NCI-H510A (cell line): ENCODE results near the gene SPARCL1.

Experiments
- DNase-seq: peaks from one replicate; lab custom pipeline; 2025; lab: John Stamatoyannopoulos, UW

The SPARCL1 gene

DNA sequence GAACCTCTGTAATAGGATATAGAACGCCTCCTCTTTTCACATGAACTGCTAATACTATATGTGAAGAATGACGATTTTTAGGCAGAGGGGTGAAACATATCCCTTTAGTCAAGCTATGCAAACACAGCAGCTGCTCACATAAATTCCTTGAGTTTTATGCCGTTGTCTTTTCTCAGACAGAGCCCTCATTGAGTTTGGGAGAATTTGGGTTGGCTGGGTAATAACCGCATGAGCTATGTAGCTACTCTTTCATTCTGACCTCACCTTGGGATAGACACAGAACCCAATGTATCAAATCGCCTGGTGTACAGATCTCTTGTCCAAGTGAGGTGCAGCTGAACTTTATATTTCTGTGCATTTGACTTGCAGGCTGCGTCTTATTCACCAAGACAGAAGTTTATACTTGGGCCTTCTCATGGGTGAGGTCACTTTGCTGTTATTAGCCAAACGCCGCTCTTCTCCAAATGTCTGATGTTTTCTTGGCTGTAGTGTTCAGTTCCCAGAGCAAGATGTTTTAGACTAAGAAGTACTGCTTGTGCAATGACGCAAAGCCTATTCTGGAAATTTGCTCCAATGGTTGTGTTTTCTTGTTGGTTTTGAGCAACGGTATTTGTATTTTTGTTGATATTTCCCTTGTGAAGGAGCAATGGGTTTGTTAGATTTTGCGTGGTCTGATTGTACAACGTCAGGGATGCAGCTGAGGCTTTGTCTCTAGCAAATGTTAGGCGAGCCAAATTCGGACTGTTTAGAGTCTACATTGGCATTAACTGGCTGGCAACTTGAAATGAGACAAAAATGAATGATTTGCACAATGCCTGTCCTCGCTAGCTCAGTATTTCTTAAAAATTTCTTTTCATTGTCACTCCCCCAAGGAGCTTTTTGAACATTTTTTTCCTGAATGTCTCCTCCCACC is 11.2 kb upstream of the SPARCL1 start:
- DNase-seq, result no peak

DNA sequence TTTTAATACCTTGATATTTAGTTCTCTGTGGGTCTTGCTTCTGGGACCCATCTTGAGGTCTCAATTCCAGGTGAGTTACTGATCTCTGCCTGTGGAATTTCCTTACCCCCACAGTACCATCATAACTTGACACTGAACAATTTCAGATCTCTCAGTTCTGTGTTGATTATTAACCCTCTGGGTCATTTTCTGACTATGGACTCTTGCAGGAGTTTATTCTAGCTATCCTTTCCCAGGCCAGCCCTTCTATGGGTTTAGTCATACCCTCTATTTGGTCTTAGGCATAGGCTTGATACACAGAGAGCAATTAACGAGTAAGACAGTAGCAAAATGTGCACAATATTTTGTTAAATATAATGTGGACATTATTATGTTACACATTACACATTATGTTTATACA is 3.7 kb upstream of the SPARCL1 start:
- no peak for DNase-seq

DNA sequence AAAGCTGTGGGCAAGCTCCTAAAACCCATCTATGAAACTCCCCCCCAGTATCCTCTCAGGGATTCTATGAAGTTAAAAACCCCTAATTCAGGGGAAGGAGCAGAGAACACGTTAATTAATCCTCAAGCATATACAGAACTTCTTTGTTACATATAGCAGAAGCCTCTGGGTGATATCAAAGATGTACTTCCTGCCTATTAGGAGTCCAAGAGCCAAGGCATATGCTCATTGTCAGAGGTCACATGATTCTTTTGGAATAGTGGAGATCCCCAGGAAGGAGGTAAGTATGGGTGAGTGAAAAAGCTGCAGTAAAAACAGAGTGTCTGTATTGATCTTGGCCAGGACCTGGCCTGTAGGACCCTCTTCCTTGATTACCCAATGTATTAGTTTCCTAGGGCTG is 2.9 kb upstream of the SPARCL1 start:
- no peak for DNase-seq

DNA sequence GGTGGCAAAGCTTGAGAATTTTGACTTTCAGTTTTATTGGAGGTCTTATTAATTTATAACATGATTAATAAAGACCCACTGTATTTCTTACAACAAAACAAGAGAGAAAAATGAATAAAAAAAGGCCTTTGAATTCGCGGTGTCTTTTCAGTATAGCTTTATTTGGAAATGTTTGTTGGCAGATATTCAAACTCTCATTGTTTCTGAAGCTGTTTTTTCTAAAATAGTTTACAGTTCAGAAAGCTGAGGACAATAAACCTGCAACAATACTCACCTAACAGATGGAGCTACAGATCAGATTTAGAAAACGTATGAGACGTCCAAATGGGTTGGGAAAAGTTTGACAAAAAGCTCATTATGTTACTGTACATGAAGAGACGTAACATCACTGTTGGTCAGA is 2.4 kb upstream of the SPARCL1 start:
- DNase-seq, result no peak

DNA sequence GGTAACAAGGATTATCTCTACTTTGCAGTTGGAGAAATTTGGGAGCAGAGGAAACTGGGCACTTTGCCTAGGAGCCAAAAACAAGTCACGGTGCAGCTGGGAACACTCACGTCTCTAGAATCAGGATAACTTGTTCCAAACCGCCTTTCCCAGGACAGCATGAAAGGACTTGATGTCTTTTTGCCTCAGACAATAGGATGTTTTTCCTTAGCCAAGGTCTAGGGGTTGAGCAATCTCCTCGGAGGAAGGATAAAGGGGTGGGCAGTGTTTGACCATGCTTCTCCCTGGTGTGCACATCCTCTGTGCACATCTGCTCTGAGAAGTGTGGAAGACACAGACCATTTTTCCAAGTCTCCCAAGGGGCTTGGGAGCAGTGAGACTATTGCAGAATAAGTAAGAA is 1.7 kb upstream of the SPARCL1 start:
- no peak for DNase-seq

DNA sequence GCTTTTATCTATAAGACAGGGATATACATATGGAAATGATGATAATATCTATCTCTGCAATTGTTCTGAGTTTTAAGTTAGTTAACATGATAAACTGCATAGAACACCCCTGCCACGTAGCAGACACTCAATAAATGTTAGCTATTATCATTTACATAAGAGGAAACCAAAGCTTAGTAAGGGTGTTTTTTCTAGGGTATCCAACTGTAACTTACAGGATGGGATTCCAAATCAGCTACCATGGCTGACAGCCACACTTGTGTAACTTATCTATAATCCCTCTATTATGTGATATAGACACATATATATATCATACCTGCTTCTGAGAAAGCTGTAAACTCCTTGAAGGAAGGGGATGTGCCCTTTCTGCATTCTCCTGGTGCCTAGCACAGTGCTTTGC is 1.1 kb upstream of the SPARCL1 start:
- no peak for DNase-seq

DNA sequence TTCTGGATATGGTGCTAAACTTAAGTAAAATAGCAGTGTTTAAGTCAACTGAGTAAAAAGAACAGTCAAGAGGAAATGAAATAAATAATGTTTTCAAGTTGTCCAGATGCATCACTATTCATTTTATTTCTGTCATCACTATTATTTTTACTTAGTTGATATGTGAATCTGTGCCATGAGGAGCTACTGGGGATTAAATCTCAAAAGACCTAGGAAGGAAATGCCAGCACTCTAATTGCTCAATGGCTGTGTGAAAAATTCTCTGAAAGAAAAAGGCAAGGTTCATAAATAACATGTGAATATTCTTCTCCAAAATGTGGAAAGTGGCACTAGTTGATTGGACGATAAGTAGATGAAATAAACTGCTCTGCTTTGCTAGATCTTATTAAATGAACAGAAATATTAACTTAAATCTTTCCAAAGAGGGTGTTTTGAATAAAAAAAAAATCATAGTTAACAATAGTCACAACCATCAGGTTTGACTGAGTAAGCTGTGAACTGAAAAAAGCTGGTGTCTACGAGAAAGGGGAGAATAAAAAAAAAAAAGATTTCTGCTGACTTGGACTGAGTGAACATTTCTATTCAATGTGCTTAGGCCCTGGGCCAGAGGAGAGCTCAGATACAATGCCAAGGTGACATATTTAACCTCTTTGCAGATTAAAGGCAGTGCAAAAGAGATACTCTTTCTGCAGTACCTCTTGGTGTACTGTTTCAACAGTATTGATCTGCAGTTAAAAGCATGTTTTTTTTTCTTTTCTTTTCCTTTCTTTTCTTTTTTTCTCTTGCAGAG is 1.6 kb downstream of the SPARCL1 start:
- no peak for DNase-seq

DNA sequence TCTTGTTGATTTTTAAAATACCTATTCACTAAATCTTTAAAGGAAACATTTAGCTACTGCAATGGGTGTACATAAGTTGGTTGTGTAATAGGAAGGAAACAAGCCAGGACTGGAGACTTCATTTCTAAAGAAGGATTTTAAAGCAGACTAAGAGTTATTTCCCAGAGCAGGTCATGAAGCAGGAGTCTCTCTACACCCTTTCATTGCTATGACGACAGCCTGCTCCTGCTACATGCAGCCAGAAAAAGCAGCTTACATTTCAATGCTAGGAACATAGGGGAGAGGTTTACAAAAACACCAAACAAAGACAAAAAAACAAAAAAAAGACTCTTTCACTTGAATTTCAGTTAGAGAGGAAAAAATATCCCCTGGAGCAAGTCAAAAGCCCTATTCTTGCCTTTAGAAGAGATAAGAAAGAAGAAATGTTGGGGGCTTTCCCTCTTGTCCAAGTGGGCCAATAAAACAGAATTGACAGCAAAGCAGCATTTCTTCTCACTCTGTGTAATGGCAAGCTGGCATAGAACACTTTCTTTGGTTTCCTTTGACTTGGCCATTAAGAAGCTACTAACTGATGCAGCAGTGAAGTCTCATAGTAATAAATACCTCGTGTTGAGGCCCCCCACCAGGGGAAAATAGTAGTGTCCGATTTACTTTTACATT is 3.4 kb downstream of the SPARCL1 start:
- DNase-seq, result no peak

DNA sequence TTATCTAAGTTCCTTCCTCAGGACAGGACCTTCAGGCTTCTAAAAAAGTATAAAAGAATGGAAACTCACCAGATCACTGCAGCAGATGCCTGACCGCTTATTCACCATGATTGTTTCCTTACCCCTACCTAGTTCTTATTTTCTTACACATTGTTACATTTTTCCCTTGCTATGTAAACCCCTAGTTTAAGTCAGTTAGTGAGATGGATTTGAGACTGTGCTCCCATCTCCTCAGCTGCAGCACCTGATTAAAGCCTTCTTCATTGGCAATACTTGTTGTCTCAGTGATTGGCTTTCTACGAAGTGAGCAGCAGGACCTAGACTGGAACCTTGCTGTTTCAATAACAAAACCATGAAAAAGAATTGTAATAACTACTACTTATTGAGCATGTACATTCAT is 4.7 kb downstream of the SPARCL1 start:
- no peak for DNase-seq

DNA sequence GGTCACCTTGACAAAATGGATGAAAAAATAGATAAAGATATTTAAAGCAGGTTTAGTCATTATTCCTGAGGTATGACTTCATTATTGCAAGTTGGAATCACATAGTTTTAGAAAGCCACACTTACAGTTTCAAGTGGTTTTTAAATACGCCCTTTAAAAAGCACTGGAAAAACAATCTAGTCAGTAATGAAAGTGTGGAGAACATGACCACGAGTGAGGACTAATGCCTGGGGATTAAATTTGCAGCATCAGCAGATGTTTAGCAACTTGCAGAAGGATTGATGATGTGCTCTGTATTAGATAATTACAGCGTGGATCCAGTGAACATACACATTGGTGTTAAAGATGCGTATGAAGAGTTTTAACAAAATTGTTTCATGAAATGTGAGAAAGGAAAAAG is 5.9 kb downstream of the SPARCL1 start:
- no peak for DNase-seq

DNA sequence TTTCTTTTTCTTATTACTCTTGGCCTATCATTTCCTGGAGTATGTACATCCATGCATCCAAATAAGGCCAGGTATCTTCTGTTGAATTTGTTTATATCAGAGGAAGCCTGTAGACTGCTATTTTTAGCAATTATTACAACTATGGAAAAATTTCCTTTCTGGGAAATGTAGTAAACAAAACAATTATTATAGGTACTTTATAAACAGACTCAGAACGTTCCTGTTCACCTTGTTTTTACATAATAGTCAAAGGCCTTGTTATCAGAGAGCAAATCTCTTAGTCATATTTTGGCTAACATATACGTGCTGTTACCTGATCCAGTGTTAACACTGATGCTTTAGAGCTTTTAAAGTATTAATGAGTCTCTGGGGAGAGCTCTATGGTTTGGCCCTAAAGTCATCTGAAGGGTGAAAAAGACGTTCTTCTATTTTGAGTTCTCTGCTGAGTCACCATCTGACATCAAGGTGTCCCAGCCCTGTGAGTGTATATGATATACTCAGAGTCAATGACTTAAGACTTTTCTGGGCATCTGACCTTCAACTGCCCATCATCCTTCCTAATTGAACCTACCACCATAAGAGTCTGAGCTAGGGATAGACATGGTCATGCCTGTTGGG is 7.3 kb downstream of the SPARCL1 start:
- DNase-seq, result no peak

DNA sequence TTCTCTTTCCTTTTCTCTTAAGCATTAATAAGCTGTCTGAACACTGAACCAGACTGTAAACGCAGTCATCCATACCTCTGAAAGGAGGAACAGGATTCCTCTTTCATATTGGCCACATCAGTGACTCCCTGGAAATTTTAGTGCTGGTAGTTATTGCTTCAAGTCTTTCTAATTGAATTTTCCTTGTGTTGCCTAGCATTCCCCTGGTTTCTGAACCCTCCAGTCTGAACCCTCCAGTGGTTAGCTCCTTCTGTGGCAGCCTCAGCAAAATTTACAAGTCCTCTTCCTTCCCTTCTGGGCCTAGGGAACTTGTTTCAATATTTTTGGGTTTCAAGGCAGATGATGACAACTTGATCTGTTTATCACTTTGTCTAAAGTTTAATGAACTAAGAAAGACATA is 7.9 kb downstream of the SPARCL1 start:
- DNase-seq, result no peak

DNA sequence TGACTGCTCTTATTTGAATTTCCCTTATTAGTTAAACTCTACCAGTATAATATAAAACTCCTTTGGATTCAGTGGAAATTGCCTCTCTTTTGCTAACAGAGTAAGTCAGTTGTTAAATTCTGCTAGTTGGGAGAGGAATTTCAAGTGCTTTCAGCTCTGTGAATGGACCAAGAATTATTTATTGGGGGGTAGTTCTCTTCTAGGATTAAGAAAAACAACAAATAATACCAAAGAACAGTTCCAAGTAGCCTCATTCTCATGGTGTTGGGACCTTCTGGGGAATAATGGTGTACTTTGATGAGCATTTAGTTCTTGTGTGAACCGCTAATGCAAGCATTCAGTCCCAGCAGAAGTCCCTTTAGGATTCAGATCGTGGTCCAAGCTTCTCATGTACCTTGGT is 11.6 kb downstream of the SPARCL1 start:
- DNase-seq, result no peak

DNA sequence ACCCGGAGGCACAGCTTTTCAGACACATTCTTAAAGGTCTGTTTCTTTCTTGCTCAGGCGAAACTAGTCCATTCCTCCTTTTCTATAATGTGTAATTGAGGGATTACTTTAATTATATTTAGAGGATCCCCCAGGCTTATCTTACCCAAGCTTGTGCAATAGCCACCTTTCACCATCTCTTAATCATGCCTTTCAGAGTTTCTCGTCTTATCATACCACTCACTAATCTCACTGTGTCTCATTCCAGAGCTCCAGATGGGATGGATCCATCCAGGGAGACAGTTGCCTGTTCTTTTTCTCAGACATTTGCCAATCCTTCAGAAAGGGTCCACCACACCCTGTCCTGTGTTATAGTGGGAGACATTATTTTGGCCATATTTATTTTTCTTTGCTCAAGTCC is 12.5 kb downstream of the SPARCL1 start:
- DNase-seq, result no peak

DNA sequence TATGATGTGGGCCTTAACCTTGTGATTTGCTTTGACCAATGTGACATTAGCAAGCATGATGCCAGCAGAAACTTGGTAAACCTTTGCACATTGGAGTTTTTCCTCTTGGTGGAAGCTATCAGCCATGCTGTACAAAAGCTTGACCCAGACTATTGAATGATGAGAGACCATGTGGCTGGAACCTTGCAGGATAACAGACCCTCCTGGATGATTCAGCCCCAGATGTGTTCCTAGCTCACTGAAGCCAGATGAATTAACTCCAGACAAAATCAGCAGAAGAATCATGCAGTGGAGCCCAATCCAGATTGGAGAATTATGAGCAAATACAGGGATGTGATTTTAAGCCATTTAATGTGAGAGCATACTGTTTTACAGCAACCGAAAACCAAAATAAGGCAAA is 16.8 kb downstream of the SPARCL1 start:
- no peak for DNase-seq

DNA sequence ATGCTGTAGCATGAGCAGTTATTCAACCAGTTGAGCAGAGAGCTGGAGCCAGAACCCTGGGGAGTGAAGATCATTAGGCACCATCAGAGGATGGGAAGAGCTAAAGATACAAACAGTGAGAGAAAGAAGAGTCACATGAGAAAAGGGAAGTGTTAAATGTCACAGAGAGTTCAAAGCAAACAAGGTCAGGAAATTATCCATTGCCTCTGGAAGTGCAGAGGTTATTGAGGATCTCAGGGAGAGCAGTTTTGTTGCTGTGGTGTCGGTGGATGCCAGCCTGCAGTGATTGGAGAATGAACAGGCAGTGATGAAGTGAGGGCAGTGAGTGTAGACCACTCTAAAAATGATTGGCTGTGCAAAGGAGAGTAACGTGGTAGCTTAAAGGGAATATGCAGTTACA is 17.7 kb downstream of the SPARCL1 start:
- DNase-seq, result no peak

DNA sequence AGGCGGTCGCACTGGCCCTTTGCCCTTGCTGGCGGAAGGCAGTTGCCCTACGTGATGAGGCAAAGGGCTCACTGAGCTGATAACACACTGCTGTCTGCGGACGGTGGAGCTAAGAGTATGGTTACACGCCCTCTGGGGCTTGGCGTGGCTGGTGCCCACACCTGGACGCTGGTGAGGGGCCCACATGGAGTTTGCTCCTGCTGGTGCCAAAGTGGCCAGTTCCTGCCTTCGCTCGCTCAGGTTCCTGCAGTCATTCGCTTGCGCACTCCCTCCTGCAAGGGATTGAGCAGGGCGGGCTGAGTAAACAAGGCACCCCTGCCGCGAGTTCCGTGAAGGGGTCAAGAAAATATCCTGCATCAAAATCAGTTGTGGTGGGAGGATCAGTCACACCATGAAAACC is 18.4 kb downstream of the SPARCL1 start:
- DNase-seq, result no peak

DNA sequence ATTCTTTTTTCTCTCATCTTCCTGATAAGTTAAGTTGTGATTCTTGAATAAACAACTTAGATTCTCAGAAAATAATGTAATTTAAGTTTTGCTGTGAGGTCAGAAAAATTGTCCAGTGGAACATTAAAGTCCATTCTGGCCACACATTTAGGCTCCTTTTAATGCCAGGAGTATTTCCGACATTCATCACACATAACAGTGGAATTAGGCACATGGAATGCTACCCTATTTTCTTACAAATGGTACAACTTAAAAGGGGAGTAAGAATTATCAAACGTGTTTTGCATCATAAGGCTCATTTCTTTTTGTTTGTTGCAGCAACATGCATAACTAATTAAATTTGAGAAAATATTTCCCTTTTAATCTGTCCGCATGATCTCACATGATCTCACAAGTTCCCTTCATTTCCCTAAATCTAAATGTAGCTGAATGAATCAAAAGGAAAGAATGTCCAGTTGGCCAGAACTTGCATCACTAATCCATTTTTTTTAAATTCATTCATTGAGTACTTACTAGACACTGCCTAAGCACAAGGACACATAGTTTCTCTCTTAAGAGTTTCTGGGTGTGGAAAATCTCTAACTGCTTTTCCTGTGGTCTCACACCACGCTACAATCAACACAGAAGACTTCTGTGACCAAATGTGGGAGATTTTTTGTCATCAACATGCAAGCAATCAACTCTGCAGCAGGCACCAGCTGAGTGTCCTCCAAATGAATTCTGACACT is 22.0 kb downstream of the SPARCL1 start:
- DNase-seq, result no peak

DNA sequence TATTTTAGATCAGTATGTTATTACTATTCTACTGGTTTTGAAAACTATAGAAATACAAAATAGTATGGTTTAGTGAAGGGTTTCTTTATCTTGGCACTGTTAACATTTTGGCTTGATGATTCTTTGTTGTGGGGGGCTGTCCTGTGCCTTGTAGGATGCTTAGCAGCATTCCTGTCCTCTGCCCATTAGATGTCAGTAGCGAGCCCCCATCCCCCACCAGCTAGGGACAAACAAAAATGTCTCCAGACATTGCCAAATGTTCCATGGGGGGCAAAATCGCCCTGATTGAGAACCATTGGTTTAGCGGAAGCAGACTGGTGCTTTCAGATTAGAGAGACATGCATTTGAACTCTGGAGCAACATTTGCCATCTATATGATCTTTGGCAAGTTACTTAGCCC is 23.3 kb downstream of the SPARCL1 start:
- no peak for DNase-seq

DNA sequence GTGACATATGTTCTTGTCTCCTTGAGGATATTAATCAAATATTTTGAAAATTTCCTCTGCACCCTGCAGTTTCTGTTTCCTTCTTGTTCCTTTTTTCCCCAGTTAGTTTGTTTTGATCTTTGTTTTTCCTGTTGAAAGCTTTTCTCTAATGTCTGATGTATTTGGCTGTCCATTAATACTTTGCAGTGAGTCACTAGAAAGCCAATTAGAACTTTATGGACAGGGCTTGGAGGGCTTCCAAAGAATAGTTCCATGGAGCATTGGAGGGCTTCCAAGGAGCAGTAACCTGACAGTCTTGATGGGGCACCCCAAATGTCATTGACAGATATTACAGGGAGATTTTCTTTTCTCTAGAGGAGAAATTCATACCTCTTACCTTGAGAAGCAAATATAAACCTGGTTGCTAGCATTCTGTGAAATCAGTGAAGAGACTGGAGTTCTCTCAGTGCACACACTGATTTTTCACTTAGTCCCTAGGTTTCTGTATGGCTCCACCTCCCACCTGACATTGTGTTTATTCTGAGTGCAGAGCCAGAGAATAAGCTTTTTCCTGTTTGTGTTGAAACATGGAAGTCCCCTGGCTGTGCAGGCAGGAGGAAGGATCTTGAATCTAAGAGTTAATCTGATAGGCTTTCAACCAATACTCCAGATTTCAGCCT is 26.5 kb downstream of the SPARCL1 start:
- DNase-seq, result no peak

DNA sequence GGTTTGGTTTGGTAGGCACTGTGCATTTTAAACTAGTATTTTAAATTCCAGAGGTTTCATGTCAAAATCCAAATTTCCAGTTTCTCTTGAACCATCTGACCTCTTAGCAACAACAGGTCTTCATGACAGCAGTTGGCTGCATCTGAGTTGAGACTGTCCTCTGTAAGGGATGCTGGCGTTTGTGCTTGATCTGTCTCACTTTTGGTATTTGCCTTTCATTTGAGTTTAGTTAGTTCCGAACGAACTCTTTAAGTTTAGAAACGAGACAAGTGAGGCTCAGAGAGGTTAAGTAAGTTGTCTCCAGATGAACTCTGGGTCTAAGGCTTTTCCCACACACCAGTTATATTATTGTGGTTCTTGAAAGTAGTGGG is 29.1 kb downstream of the SPARCL1 start:
- DNase-seq, result no peak
